GM12878 (cell line): Measurements from ENCODE around the gene CRAT. TPM values are rescaled to one million over a fixed set of nuclear protein-coding genes. Genes with fewer than 3 reads are reported as not detected.

Source experiments
- ATAC-seq: fragments of 200-7000 bp; cut with Tn5 transposase; 3 replicates; pipeline ENCODE4 v1.9.1; 2020; ENCODE audit warnings: mild to moderate bottlenecking, moderate library complexity
- BruUV-seq: library from RNA; stranded (reverse); fragments of 400-500 nt; replicated peaks from 2 replicates; lab custom pipeline; 2021; lab: Mats Ljungman, UMichigan
- CTCF ChIA-PET: fragments of 300-600 bp; sonication (Branson Sonifier 250); formaldehyde crosslinking; extraction: SDS; loops from one replicate; lab custom pipeline; 2021; ENCODE audit warnings: inconsistent platforms; lab: Yijun Ruan, JAX
- POLR2A ChIA-PET: fragments of 350-600 bp; formaldehyde crosslinking; extraction: SDS; loops from one replicate; lab custom pipeline; 2021; ENCODE audit warnings: inconsistent platforms; lab: Charles Lee
- RAD21 ChIA-PET: fragments of 300-600 bp; sonication (Branson Sonifier 250); formaldehyde crosslinking; loops from one replicate; lab custom pipeline; 2023; ENCODE audit warnings: antibody characterized with exemption; ENCODE audit not compliant: unreplicated experiment; lab: Charles Lee
- SMC1A ChIA-PET: fragments of 300-600 bp; sonication (Branson Sonifier 250); formaldehyde crosslinking; loops from one replicate; lab custom pipeline; 2023; ENCODE audit not compliant: unreplicated experiment, uncharacterized antibody; lab: Charles Lee
- DNase-seq: peaks from one replicate; pipeline ENCODE4 v3.0.0-alpha.2; 2011; ENCODE audit warnings: low read depth, low spot score
- FAIRE-seq: peaks from 3 replicates; lab custom pipeline; 2011; peaks lifted over from hg19 to GRCh38; lab: Jason Lieb, UNC
- H2AFZ ChIP-seq: 2 replicates; pipeline ENCODE4 v1.6.0; 2011; ENCODE audit warnings: low read depth, low read length, control low read depth; ENCODE audit not compliant: control insufficient read depth
- H3K27ac ChIP-seq: 2 replicates; pipeline ENCODE4 v1.5.1; 2011; ENCODE audit warnings: control low read depth; ENCODE audit not compliant: control insufficient read depth, insufficient read depth
- H3K27me3 ChIP-seq, 2 experiments: replicated peaks in 1 of 2; 2 replicates each; pipeline versions ENCODE4 v1.6.0 to v1.6.1; 2011; ENCODE audit warnings: low read length in 1 of 2; ENCODE audit not compliant: control insufficient read depth in 2 of 2, insufficient read depth in 2 of 2
- H3K36me3 ChIP-seq, 2 experiments: 2 replicates each; pipeline ENCODE4 v1.5.1; 2011; ENCODE audit warnings: low read length in 1 of 2; ENCODE audit not compliant: control insufficient read depth in 2 of 2, insufficient read depth in 2 of 2
- H3K4me1 ChIP-seq: 2 replicates; pipeline ENCODE4 v1.6.1; 2011; ENCODE audit warnings: mild to moderate bottlenecking, low read length, moderate library complexity, mixed read lengths; ENCODE audit not compliant: control insufficient read depth, insufficient read depth
- H3K4me2 ChIP-seq: 2 replicates; pipeline ENCODE4 v1.6.0; 2011; ENCODE audit warnings: control low read depth; ENCODE audit not compliant: control insufficient read depth, insufficient read depth
- H3K4me3 ChIP-seq: fragments of 200-600 bp; sonication (generic); 2 replicates; pipeline ENCODE4 v1.5.1; 2016
- H3K79me2 ChIP-seq: 2 replicates; pipeline ENCODE4 v1.6.0; 2011; ENCODE audit warnings: low read length; ENCODE audit not compliant: control insufficient read depth, insufficient read depth
- H3K9ac ChIP-seq: 2 replicates; pipeline ENCODE4 v1.8.0; 2011; ENCODE audit warnings: low read length, control low read depth, mixed read lengths; ENCODE audit not compliant: control insufficient read depth, insufficient read depth
- H3K9me3 ChIP-seq: replicated peaks from 3 replicates; pipeline ENCODE4 v1.5.1; 2011; ENCODE audit warnings: mild to moderate bottlenecking, low read length; ENCODE audit not compliant: control insufficient read depth, insufficient read depth
- H4K20me1 ChIP-seq: 2 replicates; pipeline ENCODE4 v1.6.0; 2011; ENCODE audit not compliant: control insufficient read depth, insufficient read depth
- BHLHE40 ChIP-seq, 2 experiments: fragments of 450-650 bp in 1 of 2; IDR thresholded peaks; 2 replicates each; pipeline ENCODE4 v1.6.1; 2011 to 2017; ENCODE audit warnings: low read depth in 2 of 2, borderline replicate concordance in 1 of 2, improper control_type of control experiment in 1 of 2, low read length in 1 of 2, mild to moderate bottlenecking in 1 of 2
- EED ChIP-seq: sonication (generic); IDR thresholded peaks from 2 replicates; pipeline ENCODE4 v1.6.1; 2016; ENCODE audit warnings: antibody characterized with exemption, low read depth
- ETV6 ChIP-seq, 2 experiments: fragments of 450-650 bp in 1 of 2; IDR thresholded peaks in 1 of 2; conservative IDR thresholded peaks in 1 of 2; 2 replicates each; pipeline ENCODE4 v1.6.1; 2014; ENCODE audit warnings: antibody characterized with exemption in 1 of 2, borderline replicate concordance in 1 of 2, low read depth in 1 of 2, mild to moderate bottlenecking in 1 of 2, moderate library complexity in 1 of 2
- KDM1A ChIP-seq: fragments of 200-600 bp; sonication (generic); IDR thresholded peaks from 2 replicates; pipeline ENCODE4 v1.6.1; 2016; ENCODE audit warnings: borderline replicate concordance
- KLF5 ChIP-seq: fragments of 450-650 bp; IDR thresholded peaks from 2 replicates; pipeline ENCODE4 v1.6.1; 2014; ENCODE audit warnings: mild to moderate bottlenecking; ENCODE audit not compliant: partially characterized antibody
- RAD51 ChIP-seq: fragments of 450-650 bp; IDR thresholded peaks from 2 replicates; pipeline ENCODE4 v1.6.1; 2016; ENCODE audit warnings: moderate library complexity, mild to moderate bottlenecking, inconsistent platforms
- RELA ChIP-seq: fragments of 450-650 bp; IDR thresholded peaks from 2 replicates; pipeline ENCODE4 v1.8.0; 2014; ENCODE audit warnings: borderline replicate concordance; ENCODE audit not compliant: partially characterized antibody
- SREBF2 ChIP-seq: IDR thresholded peaks from 2 replicates; pipeline ENCODE4 v1.6.1; 2012; ENCODE audit warnings: mild to moderate bottlenecking, low read length
- TBL1XR1 ChIP-seq: IDR thresholded peaks from 2 replicates; pipeline ENCODE4 v1.6.1; 2012; ENCODE audit warnings: low read depth, low read length, improper control_type of control experiment
- TCF12 ChIP-seq: IDR thresholded peaks from 2 replicates; pipeline ENCODE4 v1.6.1; 2011; ENCODE audit warnings: low read depth, mild to moderate bottlenecking, low read length
- WGBS: methylation state at CpG from one replicate; pipeline ENCODE4 v1.1.6; 2016; ENCODE audit warnings: low lambda C conversion rate; ENCODE audit not compliant: insufficient replicate concordance, insufficient coverage; ENCODE audit errors: missing lambda C conversion rate; 5-methylcytosine and 5-hydroxymethylcytosine counted together
- in situ Hi-C: fragments of 300-500 bp; cut with MboI; formaldehyde crosslinking; loops from 9 replicates; pipeline ENCODE4 v1.14.3; 2018; ENCODE audit warnings: mixed read lengths
- intact Hi-C: fragments of 100-400 bp; cut with micrococcal nuclease; formaldehyde crosslinking; loops from one replicate; pipeline ENCODE4 v1.14.2; 2022; ENCODE audit not compliant: unreplicated experiment
- polyA plus RNA-seq, 11 experiments: library from polyadenylated mRNA; depleted of rRNA in 4 of 11; unstranded in 6 of 11; stranded (reverse) in 5 of 11; fragments of >200 nt; fragmentation: Nextera tagmentation in 4 of 11; fragmentation: Illumina TruSeq in 1 of 11; extraction: Ambion mirVana in 4 of 11; extraction: Trizol in 1 of 11; gene quantifications; 1 replicate in 1 of 11; 2 replicates in 10 of 11; pipeline versions ENCODE4 v1.2.1 to v1.2.3, GENCODE V29; 2011 to 2016; ENCODE audit warnings: inconsistent platforms in 2 of 11, missing spikeins in 2 of 11, low read depth in 1 of 11
- total RNA-seq, 4 experiments: library from RNA; depleted of rRNA in 3 of 4; stranded (reverse); fragments of >200 nt in 3 of 4; fragmentation: Illumina TruSeq in 1 of 4; extraction: Trizol in 1 of 4; gene quantifications; 2 replicates each; pipeline versions ENCODE4 v1.2.1 to v1.2.3, GENCODE V29; 2013 to 2021
- TF ChIP-seq, protein P1 (sequence below): fragments of 450-650 bp; IDR thresholded peaks from 2 replicates; pipeline ENCODE4 v1.6.1; 2017; ENCODE audit warnings: borderline replicate concordance

Gene CRAT
- total and polyA plus RNA-seq, 10 of the 15 experiments (the other 5 are each of a cell fraction or from before 2014, with no cell fraction given), result 0.10 to 3.4 (median 1.8) TPM

DNA sequence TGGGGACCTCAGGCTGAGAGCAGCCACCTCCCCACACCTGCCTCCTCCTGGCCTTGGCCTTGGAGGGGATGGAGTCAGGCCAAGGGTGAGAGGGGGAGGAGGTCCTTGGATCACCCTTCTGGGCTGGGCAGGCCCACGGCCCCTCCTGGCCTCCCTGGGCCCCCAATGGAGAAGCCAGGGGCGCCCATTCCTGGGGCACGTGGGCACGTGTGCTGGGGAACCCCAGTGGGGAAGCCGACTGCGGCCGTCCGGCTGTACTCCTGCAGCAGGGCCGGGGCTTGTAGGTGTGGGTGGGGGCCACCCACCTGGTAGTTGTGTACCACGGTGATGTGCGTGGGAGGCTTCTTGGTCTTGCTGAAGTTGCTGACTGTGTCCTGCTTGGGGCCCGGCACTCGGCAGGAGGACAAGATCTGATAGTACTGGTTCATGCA, 8.5 kb downstream of the CRAT start:
- ATAC-seq (no peak), DNase-seq (no peak), FAIRE-seq (no peak)
- no peak overlapping the region for H3K4me2 ChIP-seq
- in situ Hi-C loops, result no loop called here
- SMC1A ChIA-PET, result no interaction called here
- no peaks in the 10 kb centered on the region for H3K27me3 ChIP-seq
- no peak overlapping the region for H3K27ac ChIP-seq
- no TSS peak for BruUV-seq
- no peaks in the 10 kb centered on the region for H3K36me3 ChIP-seq
- no peak overlapping the region for H2AFZ ChIP-seq
- H4K20me1 ChIP-seq, result no peaks in the 10 kb centered on the region
- POLR2A ChIA-PET, result no interaction called here
- H3K9me3 ChIP-seq, result no peaks in the 10 kb centered on the region
- intact Hi-C loops, result no loop called here
- H3K4me3 ChIP-seq, result no peak overlapping the region
- no peak overlapping the region for H3K9ac ChIP-seq
- CTCF ChIA-PET, result interaction anchor here (2.0 kb wide), 2 partner anchors 23 to 37 kb away, joined by 6 read pairs; no protein-coding TSS in a partner anchor
- no peaks in the 10 kb centered on the region for H3K79me2 ChIP-seq
- RAD21 ChIA-PET, result no interaction called here
- TF ChIP-seq SREBF2 (no peak), TBL1XR1 (no peak), EED (no peak), KLF5 (no peak), BHLHE40 (IDR thresholded peaks at IDR 0.05; ENCODE audit: borderline replicate concordance in 1 of 2, low read depth in 2 of 2, low read length in 1 of 2) (peak in 1 of 2 experiments; percentile 65; a peak in 2 of 4 replicates)
- TF ChIP-seq, protein P1, sequence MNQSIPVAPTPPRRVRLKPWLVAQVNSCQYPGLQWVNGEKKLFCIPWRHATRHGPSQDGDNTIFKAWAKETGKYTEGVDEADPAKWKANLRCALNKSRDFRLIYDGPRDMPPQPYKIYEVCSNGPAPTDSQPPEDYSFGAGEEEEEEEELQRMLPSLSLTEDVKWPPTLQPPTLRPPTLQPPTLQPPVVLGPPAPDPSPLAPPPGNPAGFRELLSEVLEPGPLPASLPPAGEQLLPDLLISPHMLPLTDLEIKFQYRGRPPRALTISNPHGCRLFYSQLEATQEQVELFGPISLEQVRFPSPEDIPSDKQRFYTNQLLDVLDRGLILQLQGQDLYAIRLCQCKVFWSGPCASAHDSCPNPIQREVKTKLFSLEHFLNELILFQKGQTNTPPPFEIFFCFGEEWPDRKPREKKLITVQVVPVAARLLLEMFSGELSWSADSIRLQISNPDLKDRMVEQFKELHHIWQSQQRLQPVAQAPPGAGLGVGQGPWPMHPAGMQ, result no peak
- WGBS, result 14% methylated on average over 13 of the region's 13 CpGs
- no peaks in the 10 kb centered on the region for H3K4me1 ChIP-seq

DNA sequence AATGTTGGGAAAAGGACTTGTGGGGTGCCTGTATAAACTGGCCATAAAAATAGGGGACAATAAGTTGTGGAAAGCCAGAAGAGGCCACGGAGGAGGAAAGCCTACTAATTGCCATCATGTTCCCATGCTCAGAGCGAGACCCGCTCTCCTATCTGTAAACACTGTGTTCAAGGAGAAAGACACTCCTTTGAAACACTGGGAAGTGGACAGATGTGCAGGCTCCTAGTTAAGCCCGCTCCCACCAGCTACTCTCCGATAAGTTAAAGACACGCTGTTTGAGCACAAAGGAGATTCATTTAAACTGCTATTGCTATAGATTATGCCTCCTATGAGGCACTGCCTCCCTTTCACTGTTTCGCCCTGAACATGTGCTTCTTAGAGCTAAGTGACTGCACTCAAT, 9.3 kb downstream of the CRAT start:
- ChIA-PET POLR2A (no interaction called here), RAD21 (no interaction called here), CTCF (no interaction called here), SMC1A (no interaction called here)
- Histone ChIP-seq H3K9me3 (no peaks in the 10 kb centered on the region), H3K79me2 (no peaks in the 10 kb centered on the region), H3K4me1 (no peaks in the 10 kb centered on the region), H4K20me1 (no peaks in the 10 kb centered on the region), H2AFZ (no peak overlapping the region), H3K36me3 (no peaks in the 10 kb centered on the region), H3K9ac (no peak overlapping the region), H3K27me3 (no peaks in the 10 kb centered on the region), H3K4me2 (no peak overlapping the region), H3K4me3 (no peak overlapping the region), H3K27ac (no peak overlapping the region)
- intact Hi-C loops (no loop called here), in situ Hi-C loops (no loop called here)
- BruUV-seq, result no TSS peak
- ATAC-seq (no peak), FAIRE-seq (no peak), DNase-seq (no peak)
- WGBS, result 71% methylated on average over 7 of the region's 7 CpGs
- TF ChIP-seq RELA, result no peak
- no peak for TF ChIP-seq TCF12
- no peak for TF ChIP-seq KDM1A
- no peak for TF ChIP-seq ETV6 (conservative IDR thresholded peaks at IDR 0.05 in 1 of 2, IDR thresholded peaks at IDR 0.05 in 1 of 2; ENCODE audit: borderline replicate concordance in 1 of 2, low read depth in 1 of 2)
- no peak for TF ChIP-seq RAD51
